HEK293 (cell line): ENCODE measurements around the gene STK10.

Experiments
- CTCF ChIA-PET: fragments of 350-600 bp; formaldehyde crosslinking; extraction: SDS; loops from one replicate; lab custom pipeline; 2021; ENCODE audit warnings: antibody characterized with exemption; lab: Yijun Ruan, JAX
- POLR2A ChIA-PET: fragments of 300-600 bp; formaldehyde crosslinking; extraction: SDS; loops from one replicate; lab custom pipeline; 2020; ENCODE audit warnings: antibody characterized with exemption, inconsistent platforms; lab: Yijun Ruan, JAX
- H3K27ac ChIP-seq: fragments of 200-500 bp; sonication (Bioruptor generic); 2 replicates; pipeline ENCODE4 v1.5.1; 2014; ENCODE audit warnings: low read depth, low read length, control low read depth, inconsistent platforms; ENCODE audit errors: extremely low read depth
- H3K36me3 ChIP-seq, 2 experiments: fragments of 200-500 bp in 1 of 2; sonication (Bioruptor generic) in 1 of 2; 1 replicate in 1 of 2; 2 replicates in 1 of 2; pipeline ENCODE4 v1.5.1; 2014 to 2017; ENCODE audit warnings: inconsistent platforms in 2 of 2, low read length in 2 of 2; ENCODE audit not compliant: control insufficient read depth in 2 of 2, insufficient read depth in 1 of 2
- H3K4me1 ChIP-seq: fragments of 200-500 bp; sonication (Bioruptor generic); 2 replicates; pipeline ENCODE4 v1.5.1; 2014; ENCODE audit warnings: mild to moderate bottlenecking, low read length, inconsistent platforms; ENCODE audit not compliant: control insufficient read depth, insufficient read depth
- H3K4me3 ChIP-seq: 2 replicates; pipeline ENCODE4 v1.5.1; 2011; ENCODE audit warnings: low read depth, mild to moderate bottlenecking, control low read depth, low read length, moderate library complexity
- H3K9me3 ChIP-seq: fragments of 200-500 bp; sonication (Bioruptor generic); 2 replicates; pipeline ENCODE4 v1.5.1; 2014; ENCODE audit warnings: low read depth, low read length, inconsistent platforms; ENCODE audit not compliant: control insufficient read depth, insufficient read depth
- GLI2 ChIP-seq: fragments of 450-650 bp; formaldehyde crosslinking; IDR thresholded peaks from 2 replicates; pipeline ENCODE4; 2017; ENCODE audit warnings: missing biosample characterization, missing genetic modification characterization, low read depth, borderline replicate concordance
- PRDM2 ChIP-seq: fragments of 450-650 bp; formaldehyde crosslinking; IDR thresholded peaks from 2 replicates; pipeline ENCODE4 v1.5.1; 2016; ENCODE audit warnings: missing biosample characterization, missing genetic modification characterization, borderline replicate concordance
- ZBTB1 ChIP-seq: fragments of 450-650 bp; formaldehyde crosslinking; IDR thresholded peaks from 2 replicates; pipeline ENCODE4 v1.5.1; 2016; ENCODE audit warnings: missing biosample characterization, missing genetic modification characterization
- ZBTB26 ChIP-seq: fragments of 450-650 bp; formaldehyde crosslinking; optimal IDR thresholded peaks from 2 replicates; pipeline ENCODE3; 2016; ENCODE audit warnings: missing biosample characterization, mild to moderate bottlenecking, missing genetic modification characterization
- ZFP69B ChIP-seq: fragments of 450-650 bp; formaldehyde crosslinking; IDR thresholded peaks from 2 replicates; pipeline ENCODE4 v1.5.1; 2016; ENCODE audit warnings: missing biosample characterization, missing genetic modification characterization
- ZNF146 ChIP-seq: fragments of 450-650 bp; formaldehyde crosslinking; IDR thresholded peaks from 2 replicates; pipeline ENCODE4 v1.5.1; 2016; ENCODE audit warnings: missing biosample characterization, missing genetic modification characterization
- ZNF2 ChIP-seq: fragments of 450-650 bp; formaldehyde crosslinking; IDR thresholded peaks from 2 replicates; pipeline ENCODE4 v1.5.1; 2016; ENCODE audit warnings: missing biosample characterization, missing genetic modification characterization
- ZNF202 ChIP-seq: fragments of 450-650 bp; formaldehyde crosslinking; IDR thresholded peaks from 2 replicates; pipeline ENCODE4 v1.5.1; 2016; ENCODE audit warnings: missing biosample characterization, missing genetic modification characterization, borderline replicate concordance
- ZNF23 ChIP-seq: fragments of 450-650 bp; formaldehyde crosslinking; IDR thresholded peaks from 2 replicates; pipeline ENCODE4 v1.5.1; 2016; ENCODE audit warnings: missing biosample characterization, missing genetic modification characterization, borderline replicate concordance
- ZNF37A ChIP-seq: fragments of 450-650 bp; IDR thresholded peaks from 2 replicates; pipeline ENCODE4 v1.5.1; 2018; ENCODE audit warnings: missing biosample characterization, missing genetic modification characterization
- ZNF449 ChIP-seq: fragments of 450-650 bp; formaldehyde crosslinking; IDR thresholded peaks from 2 replicates; pipeline ENCODE4 v1.5.1; 2017; ENCODE audit warnings: missing biosample characterization, mild to moderate bottlenecking, missing genetic modification characterization, moderate library complexity
- ZNF529 ChIP-seq: fragments of 450-650 bp; formaldehyde crosslinking; IDR thresholded peaks from 2 replicates; pipeline ENCODE4 v1.5.1; 2017; ENCODE audit warnings: missing genetic modification characterization, missing biosample characterization; ENCODE audit not compliant: insufficient replicate concordance
- ZNF561 ChIP-seq: fragments of 450-650 bp; IDR thresholded peaks from 2 replicates; pipeline ENCODE4 v1.5.1; 2018; ENCODE audit warnings: missing biosample characterization, missing genetic modification characterization, borderline replicate concordance
- ZNF658 ChIP-seq: fragments of 450-650 bp; formaldehyde crosslinking; IDR thresholded peaks from 2 replicates; pipeline ENCODE4; 2016; ENCODE audit warnings: missing biosample characterization, missing genetic modification characterization
- ZNF692 ChIP-seq: fragments of 450-650 bp; formaldehyde crosslinking; IDR thresholded peaks from 2 replicates; pipeline ENCODE4 v1.5.1; 2016; ENCODE audit warnings: missing biosample characterization, missing genetic modification characterization
- ZXDB ChIP-seq: fragments of 450-650 bp; formaldehyde crosslinking; IDR thresholded peaks from 2 replicates; pipeline ENCODE4 v1.5.1; 2016; ENCODE audit warnings: missing biosample characterization, missing genetic modification characterization
- TF ChIP-seq, protein P1 (sequence below): fragments of 450-650 bp; formaldehyde crosslinking; IDR thresholded peaks from 2 replicates; pipeline ENCODE4 v1.5.1; 2016; ENCODE audit warnings: missing biosample characterization, missing genetic modification characterization

The STK10 gene

GRCh38 chr5:172098046-172098445, 90.0 kb downstream of the STK10 start:
- no peak overlapping the region for H3K4me3 ChIP-seq
- POLR2A ChIA-PET = no interaction called here
- CTCF ChIA-PET = no interaction called here
- no peaks in the 10 kb centered on the region for H3K9me3 ChIP-seq
- H3K36me3 ChIP-seq = peaks cover 0 to 5% of the 10 kb centered on the region in 2 experiments; a peak in 1 of 3 replicates
- H3K4me1 ChIP-seq = no peaks in the 10 kb centered on the region
- TF ChIP-seq ZNF658 (tag by site-specific recombination) (no peak), ZFP69B (tag by site-specific recombination) (no peak), ZBTB1 (tag by site-specific recombination) (no peak), ZBTB26 (tag by site-specific recombination) (no peak), ZNF561 (tag by site-specific recombination) (no peak), ZNF23 (tag by site-specific recombination) (no peak), GLI2 (tag by site-specific recombination) (no peak), ZNF2 (tag by site-specific recombination) (no peak), ZNF146 (no peak), ZNF449 (no peak), PRDM2 (tag by site-specific recombination) (no peak), ZNF202 (tag by site-specific recombination) (no peak), ZXDB (tag by site-specific recombination) (no peak), ZNF692 (tag by site-specific recombination) (no peak), ZNF529 (tag by site-specific recombination) (no peak)
- no peak overlapping the region for H3K27ac ChIP-seq

DNA sequence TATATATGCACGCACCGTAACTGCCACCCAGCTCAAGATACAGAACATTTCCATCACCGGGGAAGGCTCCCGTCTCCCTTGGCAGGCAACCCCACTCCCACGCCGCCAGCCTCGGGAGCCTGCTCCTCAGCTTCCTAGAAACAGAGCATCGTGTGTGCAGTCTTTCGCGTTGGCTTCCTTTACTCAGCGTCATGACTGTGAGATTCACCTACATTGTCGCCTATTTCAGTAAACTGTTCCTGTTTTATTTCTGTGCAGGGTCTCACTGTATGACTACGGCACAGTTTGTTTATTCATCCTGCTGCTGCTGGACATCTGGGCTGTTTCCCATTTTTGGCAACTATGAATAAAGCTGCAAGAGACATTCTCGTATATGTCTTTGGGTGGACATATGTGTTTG, 90.7 kb downstream of the STK10 start:
- no peak overlapping the region for H3K4me3 ChIP-seq
- no peak overlapping the region for H3K27ac ChIP-seq
- peaks cover 0 to 4% of the 10 kb centered on the region in 2 experiments; a peak in 1 of 3 replicates for H3K36me3 ChIP-seq
- CTCF ChIA-PET = interaction anchor here (2.1 kb wide), 1 partner anchor 8 kb away, joined by 7 read pairs; no protein-coding TSS in a partner anchor
- H3K9me3 ChIP-seq = no peaks in the 10 kb centered on the region
- H3K4me1 ChIP-seq = no peaks in the 10 kb centered on the region
- POLR2A ChIA-PET = no interaction called here
- no peak for TF ChIP-seq ZNF37A
- TF ChIP-seq, protein P1, sequence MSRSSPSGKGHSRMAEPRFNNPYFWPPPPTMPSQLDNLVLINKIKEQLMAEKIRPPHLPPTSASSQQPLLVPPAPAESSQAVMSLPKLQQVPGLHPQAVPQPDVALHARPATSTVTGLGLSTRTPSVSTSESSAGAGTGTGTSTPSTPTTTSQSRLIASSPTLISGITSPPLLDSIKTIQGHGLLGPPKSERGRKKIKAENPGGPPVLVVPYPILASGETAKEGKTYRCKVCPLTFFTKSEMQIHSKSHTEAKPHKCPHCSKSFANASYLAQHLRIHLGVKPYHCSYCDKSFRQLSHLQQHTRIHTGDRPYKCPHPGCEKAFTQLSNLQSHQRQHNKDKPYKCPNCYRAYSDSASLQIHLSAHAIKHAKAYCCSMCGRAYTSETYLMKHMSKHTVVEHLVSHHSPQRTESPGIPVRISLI (tag by site-specific recombination) = no peak
- no peak for TF ChIP-seq PRDM2 (tag by site-specific recombination)
